ENCODE measurements around the gene APOC1.
A peak's percentile ranks its signal among the peaks of the same experiment; 100 is the strongest.

APOC1 gene

GRCh38 chr19:44876930-44877535, 37.4 kb upstream of the APOC1 start:
- H2AFZ ChIP-seq (ENCODE audit: low read length) = peak overlapping the region; percentile 34; the same call in 1 of the 2 replicates
- no peaks in the 10 kb centered on the region for H3K9me3 ChIP-seq (ENCODE audit: insufficient read depth, low read depth, low read length)
- peak overlapping the region; percentile 30 for H3K4me2 ChIP-seq (ENCODE audit: low read depth, low read length, poor library complexity, severe bottlenecking)
- no peaks in the 10 kb centered on the region for H3F3A ChIP-seq (ENCODE audit: low read depth)
- H3K79me2 ChIP-seq (ENCODE audit: insufficient read depth, low read length) = no peaks in the 10 kb centered on the region
- H3K27me3 ChIP-seq (ENCODE audit: insufficient read depth, low read length, poor library complexity, severe bottlenecking) = no peaks in the 10 kb centered on the region
- TF ChIP-seq EZH2phosphoT487 (IDR thresholded peaks at IDR 0.05; ENCODE audit: borderline replicate concordance) (no peak), CTCF (conservative IDR thresholded peaks at IDR 0.05; ENCODE audit: low read length) (no peak)
- no peaks in the 10 kb centered on the region for H3K9me2 ChIP-seq (replicated peaks; ENCODE audit: low read depth, low read length)
- H3K4me1 ChIP-seq (ENCODE audit: insufficient read depth, low read length, poor library complexity, severe bottlenecking) = peaks cover 9% of the 10 kb centered on the region
- peak overlapping the region; percentile 21 for H3K9ac ChIP-seq (ENCODE audit: low read depth, low read length, poor library complexity, severe bottlenecking)
- H3K36me3 ChIP-seq (ENCODE audit: insufficient read depth, low read length) = no peaks in the 10 kb centered on the region
- no peaks in the 10 kb centered on the region for H4K20me1 ChIP-seq (ENCODE audit: insufficient read depth, low read length, poor library complexity, severe bottlenecking)
- H3K4me3 ChIP-seq (ENCODE audit: low read length, poor library complexity, severe bottlenecking) = no peak overlapping the region

GRCh38 chr19:44878120-44878865, 36.1 kb upstream of the APOC1 start:
- Histone ChIP-seq H3K9ac (ENCODE audit: low read depth, low read length, poor library complexity, severe bottlenecking) (no peak overlapping the region), H3K9me2 (replicated peaks; ENCODE audit: low read depth, low read length) (no peaks in the 10 kb centered on the region), H3K4me2 (ENCODE audit: low read depth, low read length, poor library complexity, severe bottlenecking) (no peak overlapping the region)

DNA sequence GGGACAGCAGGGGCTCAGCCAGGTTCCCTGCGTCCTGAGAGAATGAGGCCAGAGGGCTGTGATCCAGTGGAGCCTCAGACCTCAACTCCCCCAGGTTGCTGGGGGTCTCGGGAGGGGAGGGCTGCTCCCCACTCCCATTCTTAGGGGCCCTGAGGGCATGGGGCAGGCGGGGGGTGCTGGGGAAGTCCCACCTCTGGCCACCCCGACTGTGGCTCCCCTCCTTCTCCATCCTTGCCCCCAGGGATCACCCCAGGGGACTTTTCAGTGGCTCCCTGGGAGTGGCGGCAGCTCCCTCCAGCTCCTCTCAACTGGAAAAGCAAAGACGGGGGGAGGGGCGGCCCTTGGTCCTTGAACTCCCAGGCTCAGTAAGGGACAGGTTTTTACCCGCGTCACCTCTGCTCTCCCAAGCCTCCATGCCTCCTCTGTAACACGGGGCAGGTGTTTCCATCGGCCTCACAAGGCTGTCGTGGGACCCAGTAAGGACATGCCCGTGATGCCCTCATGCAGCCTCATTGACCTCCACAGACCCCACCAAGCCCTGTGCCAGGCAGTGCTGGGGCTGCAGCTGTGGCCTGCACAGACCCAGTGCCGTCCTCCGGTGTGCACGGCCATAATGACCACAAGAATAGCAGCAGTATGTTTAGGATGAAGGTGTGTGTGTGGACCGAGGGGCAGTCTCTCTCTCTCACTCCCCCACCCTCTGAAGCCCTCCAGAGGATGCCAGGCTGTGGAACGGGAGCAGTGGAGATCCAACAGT, 34.9 kb upstream of the APOC1 start:
- Histone ChIP-seq H3K9me3 (ENCODE audit: insufficient read depth, low read depth, low read length) (no peaks in the 10 kb centered on the region), H3K36me3 (ENCODE audit: insufficient read depth, low read length) (no peaks in the 10 kb centered on the region), H3F3A (ENCODE audit: low read depth) (no peaks in the 10 kb centered on the region), H3K9me2 (replicated peaks; ENCODE audit: low read depth, low read length) (no peaks in the 10 kb centered on the region), H2AFZ (ENCODE audit: low read length) (no peak overlapping the region), H3K9ac (ENCODE audit: low read depth, low read length, poor library complexity, severe bottlenecking) (no peak overlapping the region), H3K4me2 (ENCODE audit: low read depth, low read length, poor library complexity, severe bottlenecking) (no peak overlapping the region), H3K27me3 (ENCODE audit: insufficient read depth, low read length, poor library complexity, severe bottlenecking) (no peaks in the 10 kb centered on the region), H4K20me1 (ENCODE audit: insufficient read depth, low read length, poor library complexity, severe bottlenecking) (no peaks in the 10 kb centered on the region), H3K4me3 (ENCODE audit: low read length, poor library complexity, severe bottlenecking) (no peak overlapping the region), H3K79me2 (ENCODE audit: insufficient read depth, low read length) (no peaks in the 10 kb centered on the region), H3K4me1 (ENCODE audit: insufficient read depth, low read length, poor library complexity, severe bottlenecking) (peaks cover 9% of the 10 kb centered on the region)
- no peak for TF ChIP-seq CTCF (conservative IDR thresholded peaks at IDR 0.05; ENCODE audit: low read length)
- no peak for TF ChIP-seq EZH2phosphoT487 (IDR thresholded peaks at IDR 0.05; ENCODE audit: borderline replicate concordance)

More at GRCh38 chr19:44878120-44878865, 36.1 kb upstream of the APOC1 start:
- H3K27me3 ChIP-seq (ENCODE audit: insufficient read depth, low read length, poor library complexity, severe bottlenecking) = no peaks in the 10 kb centered on the region
- no peak overlapping the region for H3K4me3 ChIP-seq (ENCODE audit: low read length, poor library complexity, severe bottlenecking)
- H3K36me3 ChIP-seq (ENCODE audit: insufficient read depth, low read length) = no peaks in the 10 kb centered on the region
- no peaks in the 10 kb centered on the region for H3K9me3 ChIP-seq (ENCODE audit: insufficient read depth, low read depth, low read length)
- no peaks in the 10 kb centered on the region for H3F3A ChIP-seq (ENCODE audit: low read depth)
- no peak overlapping the region for H2AFZ ChIP-seq (ENCODE audit: low read length)
- no peaks in the 10 kb centered on the region for H3K79me2 ChIP-seq (ENCODE audit: insufficient read depth, low read length)
- H3K4me1 ChIP-seq (ENCODE audit: insufficient read depth, low read length, poor library complexity, severe bottlenecking) = peaks cover 9% of the 10 kb centered on the region
- no peak for TF ChIP-seq CTCF (conservative IDR thresholded peaks at IDR 0.05; ENCODE audit: low read length)
- no peak for TF ChIP-seq EZH2phosphoT487 (IDR thresholded peaks at IDR 0.05; ENCODE audit: borderline replicate concordance)
- no peaks in the 10 kb centered on the region for H4K20me1 ChIP-seq (ENCODE audit: insufficient read depth, low read length, poor library complexity, severe bottlenecking)

Measured in Loucy (cell line).